Mesodermal cell (in vitro differentiated cells): Measurements from ENCODE around the gene USP7.

Source experiments
- H3K27ac ChIP-seq: 2 replicates; pipeline ENCODE4 v1.7.0; 2013; ENCODE audit warnings: mild to moderate bottlenecking, low read depth, low read length, moderate library complexity; ENCODE audit not compliant: severe bottlenecking
- H3K36me3 ChIP-seq: 2 replicates; pipeline ENCODE4 v1.7.1; 2013; ENCODE audit warnings: mild to moderate bottlenecking, low read length, moderate library complexity; ENCODE audit not compliant: control insufficient read depth, insufficient read depth
- H3K4me1 ChIP-seq: one replicate; pipeline ENCODE4 v1.7.1; 2013; ENCODE audit warnings: mild to moderate bottlenecking, low read length; ENCODE audit not compliant: insufficient read depth, control insufficient read depth, poor library complexity, severe bottlenecking
- H3K4me3 ChIP-seq: 2 replicates; pipeline ENCODE4 v1.7.0; 2013; ENCODE audit warnings: low read length, control low read depth, mild to moderate bottlenecking; ENCODE audit not compliant: insufficient read depth, poor library complexity, severe bottlenecking; ENCODE audit errors: extremely low read depth
- H3K9me3 ChIP-seq: 2 replicates; pipeline ENCODE4 v1.7.1; 2013; ENCODE audit warnings: mild to moderate bottlenecking, low read length, moderate library complexity; ENCODE audit not compliant: control insufficient read depth
- WGBS, 2 experiments: methylation state at CpG; one replicate each; pipeline ENCODE4 v1.1.5; 2013; ENCODE audit warnings: missing lambda C conversion rate in 2 of 2; ENCODE audit not compliant: insufficient coverage in 2 of 2; 5-methylcytosine and 5-hydroxymethylcytosine counted together

The USP7 gene

GRCh38 chr16:8898660-8899318 is 64.9 kb downstream of the USP7 start:
- 96 to 100% methylated on average over 1 to 3 of the region's 3 CpGs for WGBS, 2 experiments
- H3K4me1 ChIP-seq, result no peaks in the 10 kb centered on the region
- H3K4me3 ChIP-seq, result no peak overlapping the region
- H3K27ac ChIP-seq, result no peak overlapping the region
- no peaks in the 10 kb centered on the region for H3K9me3 ChIP-seq
- peaks cover 99% of the 10 kb centered on the region for H3K36me3 ChIP-seq

- WGBS, 2 experiments, result 96 to 97% methylated on average over 17 to 20 of the region's 21 CpGs
- H3K4me1 ChIP-seq, result no peaks in the 10 kb centered on the region
- H3K27ac ChIP-seq, result no peak overlapping the region
- H3K4me3 ChIP-seq, result no peak overlapping the region
- H3K9me3 ChIP-seq, result no peaks in the 10 kb centered on the region
- H3K36me3 ChIP-seq, result peaks cover 99% of the 10 kb centered on the region
These were observed 68.9 kb downstream of the USP7 start for GRCh38 chr16:8894736-8895334.

GRCh38 chr16:8893976-8894690 is 69.6 kb downstream of the USP7 start:
- H3K9me3 ChIP-seq, result no peaks in the 10 kb centered on the region
- H3K27ac ChIP-seq, result no peak overlapping the region
- H3K4me1 ChIP-seq, result no peaks in the 10 kb centered on the region
- H3K36me3 ChIP-seq, result peaks cover 99% of the 10 kb centered on the region
- 90 to 95% methylated on average over 10 to 14 of the region's 14 CpGs for WGBS, 2 experiments
- no peak overlapping the region for H3K4me3 ChIP-seq

GRCh38 chr16:8893426-8893825 is 70.3 kb downstream of the USP7 start:
- H3K27ac ChIP-seq, result no peak overlapping the region
- H3K36me3 ChIP-seq, result peaks cover 95% of the 10 kb centered on the region

GRCh38 chr16:8892101-8892575 is 71.6 kb downstream of the USP7 start:
- Histone ChIP-seq H3K27ac (no peak overlapping the region), H3K36me3 (peaks cover 95% of the 10 kb centered on the region), H3K4me3 (no peak overlapping the region), H3K4me1 (peaks cover 4% of the 10 kb centered on the region), H3K9me3 (no peaks in the 10 kb centered on the region)
- 93 to 94% methylated on average over 6 to 8 of the region's 16 CpGs for WGBS, 2 experiments

More at GRCh38 chr16:8893426-8893825, 70.3 kb downstream of the USP7 start:
- H3K4me1 ChIP-seq, result no peaks in the 10 kb centered on the region
- no peak overlapping the region for H3K4me3 ChIP-seq
- 94 to 96% methylated on average over 7 to 9 of the region's 9 CpGs for WGBS, 2 experiments
- H3K9me3 ChIP-seq, result no peaks in the 10 kb centered on the region

GRCh38 chr16:8890549-8890921 is 73.2 kb downstream of the USP7 start:
- Histone ChIP-seq H3K4me3 (no peak overlapping the region), H3K27ac (no peak overlapping the region), H3K4me1 (peaks cover 15% of the 10 kb centered on the region), H3K36me3 (peaks cover 80% of the 10 kb centered on the region), H3K9me3 (no peaks in the 10 kb centered on the region)
- WGBS, 2 experiments, result 100% methylated on average over 1 of the region's 5 CpGs

- Histone ChIP-seq H3K36me3 (peaks cover 75% of the 10 kb centered on the region), H3K4me3 (no peak overlapping the region), H3K4me1 (peaks cover 19% of the 10 kb centered on the region), H3K27ac (no peak overlapping the region), H3K9me3 (no peaks in the 10 kb centered on the region)
- WGBS, 2 experiments, result 97 to 99% methylated on average over 8 to 11 of the region's 14 CpGs
These were observed 73.7 kb downstream of the USP7 start for GRCh38 chr16:8889893-8890548.

- WGBS, 2 experiments, result 84 to 88% methylated on average over 15 of the region's 23 CpGs
- Histone ChIP-seq H3K4me1 (peaks cover 23% of the 10 kb centered on the region), H3K27ac (no peak overlapping the region), H3K4me3 (no peak overlapping the region), H3K36me3 (peaks cover 67% of the 10 kb centered on the region), H3K9me3 (no peaks in the 10 kb centered on the region)
These were observed 74.5 kb downstream of the USP7 start for GRCh38 chr16:8888951-8889892.

- WGBS, 2 experiments, result 96% methylated on average over 16 of the region's 16 CpGs
- H3K27ac ChIP-seq, result no peak overlapping the region
- peaks cover 55% of the 10 kb centered on the region for H3K36me3 ChIP-seq
These were observed 75.7 kb downstream of the USP7 start for GRCh38 chr16:8887952-8888560.

More at GRCh38 chr16:8887952-8888560, 75.7 kb downstream of the USP7 start:
- Histone ChIP-seq H3K9me3 (no peaks in the 10 kb centered on the region), H3K4me1 (peaks cover 23% of the 10 kb centered on the region), H3K4me3 (no peak overlapping the region)
